GM21390 (cell line): ENCODE data around the gene ABHD12.
"Not testable (repeated sequence)": the region's sequence is repeated elsewhere in the genome, so short reads cannot be mapped to it uniquely, and the experiment has no call there.

Source experiments
- ATAC-seq: cut with Tn5 transposase; IDR thresholded peaks from one replicate; pipeline ENCODE4 v1.9.1; 2021; ENCODE audit not compliant: unreplicated experiment

ABHD12 gene

DNA sequence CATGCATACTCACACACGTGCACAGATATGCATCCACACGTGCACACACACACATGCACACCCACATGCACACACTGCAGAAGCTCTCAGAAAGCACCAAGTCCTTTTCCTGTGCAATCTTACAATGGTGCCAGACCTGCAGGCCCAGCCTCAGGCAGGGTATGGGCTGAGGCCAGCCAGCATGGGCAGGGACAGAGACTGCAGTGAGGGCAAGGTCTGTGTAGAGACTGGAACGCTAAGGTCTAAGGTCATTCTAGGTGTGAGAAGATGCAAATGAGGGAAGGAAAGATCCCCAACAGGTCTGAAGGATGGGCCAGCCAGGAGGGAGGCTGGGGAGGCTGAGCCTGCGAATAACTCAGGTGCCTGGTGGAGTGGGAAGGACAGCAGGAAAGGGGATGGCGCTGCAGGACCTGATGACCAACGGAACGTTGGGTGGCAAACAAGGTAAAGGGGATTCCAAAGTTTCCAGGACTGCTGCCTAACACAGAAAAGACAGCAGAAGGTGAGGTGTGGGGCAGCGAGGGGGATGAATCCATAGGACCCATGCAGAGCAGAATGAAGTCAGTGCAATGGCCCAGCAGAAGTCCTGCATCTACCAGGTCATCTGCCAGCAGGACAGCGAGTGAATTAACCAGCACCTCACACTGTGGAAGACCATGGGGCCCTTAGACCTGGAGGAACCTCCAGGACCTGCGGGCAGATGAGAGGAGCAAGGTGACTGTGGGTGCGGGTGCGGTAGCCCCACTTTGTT, 67.0 kb downstream of the ABHD12 start:
- no peak for ATAC-seq

DNA sequence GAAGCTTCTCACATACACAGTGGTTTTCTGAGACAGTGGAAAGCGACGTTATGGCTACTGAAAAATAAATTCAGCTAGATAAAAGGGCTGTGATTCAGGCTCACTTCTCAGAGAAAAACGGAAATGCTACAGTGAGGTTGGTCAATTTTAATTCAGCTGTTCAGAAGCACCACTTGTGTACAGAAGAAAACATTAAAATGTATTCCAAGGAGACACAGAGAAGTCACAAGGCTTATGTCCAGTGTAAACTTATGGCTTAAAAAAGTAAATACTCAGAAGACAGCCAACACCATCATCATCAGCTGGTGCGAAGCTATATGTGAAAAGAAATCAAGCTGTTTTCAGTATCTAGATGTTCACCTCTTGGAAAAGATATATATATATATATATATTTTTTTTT, 68.6 kb downstream of the ABHD12 start:
- no peak for ATAC-seq

DNA sequence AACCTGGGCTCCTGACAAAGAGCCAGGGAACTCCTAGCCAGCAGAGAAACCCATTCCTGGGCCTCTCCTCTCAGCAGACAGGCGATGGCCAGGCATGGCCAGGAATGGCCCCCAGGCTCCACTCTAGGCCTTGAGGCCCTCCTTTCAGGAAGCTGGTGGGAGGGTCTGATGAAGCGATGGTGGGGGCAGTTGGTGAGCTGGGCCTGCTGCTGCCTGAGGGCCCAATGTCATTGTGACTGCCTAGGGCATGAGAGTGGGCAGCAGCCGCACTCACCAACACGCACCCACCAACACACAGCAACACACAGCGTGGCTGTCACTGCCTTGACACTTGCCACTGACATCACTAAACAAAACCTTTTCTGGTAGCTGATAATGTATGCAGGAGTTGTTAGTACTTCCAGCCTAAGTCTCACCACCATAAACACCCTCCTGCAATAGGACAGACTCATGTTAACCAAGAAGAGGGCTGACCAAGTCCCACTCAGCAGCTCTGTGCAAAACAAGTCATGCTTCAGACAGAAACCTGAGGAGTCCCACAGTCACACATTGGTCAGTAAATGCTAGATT, 69.3 kb downstream of the ABHD12 start:
- ATAC-seq: no peak

- no peak for ATAC-seq
These were observed 70.4 kb downstream of the ABHD12 start for GRCh38 chr20:25320035-25320800.

DNA sequence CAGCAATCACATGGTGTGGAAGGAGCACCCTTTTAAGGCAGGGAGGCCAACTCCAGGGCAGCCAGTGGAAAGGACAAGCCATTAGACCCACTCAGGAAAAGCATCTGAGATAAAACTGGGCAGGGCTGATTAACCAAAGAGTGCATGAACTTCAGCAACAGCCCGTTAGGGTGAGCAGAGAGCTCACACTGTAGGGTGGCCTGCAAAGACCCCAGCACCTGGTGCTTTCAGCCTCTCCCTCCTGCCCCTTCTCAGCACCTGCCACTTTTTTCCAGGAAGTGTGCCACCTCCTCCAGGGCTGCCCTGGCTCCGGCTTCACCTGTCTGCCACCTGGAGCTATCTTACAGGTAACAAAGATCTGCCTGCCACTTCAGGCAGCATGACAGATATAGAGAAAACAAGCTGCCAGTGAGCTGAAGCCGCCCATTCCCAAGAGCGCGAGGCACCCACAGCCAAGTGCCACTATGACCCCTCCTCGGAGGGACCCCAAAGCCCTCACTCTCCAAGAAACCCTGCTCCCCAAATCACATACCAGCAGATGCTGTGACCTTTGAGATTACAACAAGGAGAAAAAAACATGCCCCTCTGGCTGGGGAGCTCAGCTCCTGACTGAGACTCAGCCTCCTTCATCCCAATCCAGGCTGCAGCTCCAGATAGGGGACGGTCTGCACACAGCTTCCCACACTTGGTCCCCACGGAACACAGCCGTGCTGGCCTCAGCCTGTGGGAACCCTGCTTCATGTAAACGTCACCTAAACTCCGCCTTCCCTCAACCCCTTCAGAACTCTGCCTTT, 71.2 kb downstream of the ABHD12 start:
- ATAC-seq: no peak

- peak; percentile 93 for ATAC-seq
These were observed 72.0 kb downstream of the ABHD12 start for GRCh38 chr20:25318471-25319240.

DNA sequence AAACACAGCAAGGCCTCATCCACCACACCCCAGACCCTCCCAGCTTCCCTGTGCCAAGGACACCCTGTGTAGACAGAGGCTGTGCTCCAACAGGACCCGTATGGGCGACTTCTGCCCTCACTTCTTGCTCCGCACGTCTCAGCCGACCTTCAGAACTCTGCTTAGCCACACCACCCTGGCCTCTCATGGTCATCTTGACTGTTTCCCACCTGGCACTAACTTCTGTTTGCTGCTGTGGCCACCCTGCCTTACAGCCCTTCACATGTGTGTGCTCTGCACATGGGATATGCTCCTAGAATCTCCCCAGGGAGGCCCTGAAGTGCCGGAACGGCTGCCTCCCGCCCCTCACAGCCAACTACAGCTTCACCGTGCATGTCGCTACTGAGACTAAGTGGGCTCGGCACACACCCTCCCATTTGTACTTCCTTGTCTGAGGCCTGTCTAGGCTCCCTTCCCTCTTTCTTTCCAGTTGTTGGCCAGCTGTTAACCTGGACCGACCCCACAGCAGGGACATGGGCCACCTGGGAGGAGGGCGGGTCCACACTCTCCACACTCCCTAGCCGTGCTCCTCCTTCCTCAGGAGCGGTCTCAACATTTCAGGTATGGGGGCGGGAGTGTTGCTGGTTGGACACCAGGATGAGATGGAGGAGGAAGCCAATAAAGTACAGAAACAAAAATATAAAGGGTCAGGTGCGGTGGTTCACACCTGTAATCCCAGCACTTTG, 73.1 kb downstream of the ABHD12 start:
- ATAC-seq: no peak

DNA sequence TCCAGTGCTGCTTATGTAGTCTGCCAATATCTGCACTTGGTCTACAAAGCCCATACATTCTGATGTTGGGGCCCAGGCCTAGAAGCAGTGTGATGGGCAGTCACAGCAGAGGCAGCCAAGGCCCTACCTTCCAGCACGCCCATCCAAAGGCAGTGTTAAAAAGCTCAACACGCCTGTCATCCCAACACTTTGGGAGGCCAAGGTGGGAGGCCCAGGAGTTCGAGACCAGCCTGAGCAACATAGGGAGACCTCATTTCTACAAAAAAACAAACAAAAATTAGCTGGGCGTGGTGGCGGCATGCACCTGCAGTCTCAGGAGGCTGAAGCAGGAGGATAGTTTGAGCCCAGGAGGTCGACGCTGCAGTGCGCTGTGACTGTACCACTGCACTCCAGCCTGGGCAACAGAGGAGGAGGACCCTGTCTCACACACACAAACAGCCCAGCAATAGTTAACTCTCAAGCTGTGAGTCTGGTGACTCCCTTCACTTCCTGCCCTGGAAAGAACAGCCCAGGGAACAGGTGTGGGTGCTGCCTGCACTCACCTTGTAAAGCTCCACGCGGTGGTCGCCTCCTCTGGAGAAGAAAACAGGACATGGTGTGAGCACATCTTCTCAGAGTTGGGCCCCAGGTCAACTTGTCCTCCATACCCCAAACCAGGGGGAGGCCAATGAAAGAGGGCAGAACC, 74.0 kb downstream of the ABHD12 start:
- no peak for ATAC-seq

- no peak for ATAC-seq
These were observed 75.0 kb downstream of the ABHD12 start for GRCh38 chr20:25315418-25316210.

GRCh38 chr20:25314497-25315417, 75.9 kb downstream of the ABHD12 start:
- no peak for ATAC-seq

GRCh38 chr20:25313593-25313992, 77.0 kb downstream of the ABHD12 start:
- ATAC-seq: no peak

DNA sequence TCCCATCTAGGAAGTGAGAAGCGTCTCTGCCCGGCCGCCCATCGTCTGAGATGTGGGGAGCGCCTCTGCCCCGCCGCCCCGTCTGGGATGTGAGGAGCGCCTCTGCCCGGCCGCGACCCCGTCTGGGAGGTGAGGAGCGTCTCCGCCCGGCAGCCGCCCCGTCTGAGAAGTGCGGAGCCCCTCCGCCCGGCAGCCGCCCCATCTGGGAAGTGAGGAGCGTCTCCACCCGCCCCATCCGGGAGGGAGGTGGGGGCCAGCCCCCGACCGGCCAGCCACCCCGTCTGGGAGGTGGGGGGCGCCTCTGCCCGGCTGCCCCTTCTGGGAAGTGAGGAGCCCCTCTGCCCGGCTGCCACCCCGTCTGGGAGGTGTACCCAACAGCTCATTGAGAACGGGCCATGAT, 77.9 kb downstream of the ABHD12 start:
- ATAC-seq: not testable (repeated sequence)

DNA sequence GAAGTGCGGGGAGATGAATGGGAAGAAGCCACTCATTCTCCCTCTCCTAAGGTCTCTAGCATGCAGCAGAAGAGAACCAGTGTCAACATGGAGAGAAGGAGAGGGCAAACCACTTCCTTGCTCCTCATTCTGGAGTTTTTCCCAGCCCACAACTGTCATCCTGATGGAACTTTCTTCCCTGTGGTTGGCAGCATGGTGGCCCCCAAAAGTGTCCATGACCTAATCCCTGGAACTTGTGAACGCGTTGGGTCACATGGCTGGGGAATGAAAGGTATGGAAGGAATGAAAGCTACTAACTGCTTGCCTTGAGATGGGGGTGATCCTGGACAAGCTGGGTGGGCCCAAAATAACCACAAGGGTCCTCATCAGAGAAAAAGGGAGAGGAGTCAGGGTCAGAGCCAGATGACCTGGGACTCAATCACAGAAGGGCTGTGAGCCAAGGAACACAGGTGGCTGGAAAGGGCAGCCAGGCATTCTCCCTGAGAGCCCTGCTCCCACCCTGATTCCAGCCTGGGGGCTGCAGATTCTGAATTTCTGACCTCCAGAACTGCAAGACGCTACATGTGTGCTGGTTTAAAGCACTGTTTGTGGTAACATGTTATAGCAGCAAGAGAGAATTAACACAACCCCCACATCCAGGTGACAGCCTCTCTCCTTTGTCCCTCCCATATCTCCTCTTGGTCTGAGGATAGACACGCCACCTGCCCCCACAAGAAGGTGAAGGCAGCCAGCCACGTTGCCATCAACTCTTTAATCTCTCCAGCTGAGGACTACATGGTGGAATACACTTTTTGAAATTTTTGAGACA, 79.5 kb downstream of the ABHD12 start:
- no peak for ATAC-seq

DNA sequence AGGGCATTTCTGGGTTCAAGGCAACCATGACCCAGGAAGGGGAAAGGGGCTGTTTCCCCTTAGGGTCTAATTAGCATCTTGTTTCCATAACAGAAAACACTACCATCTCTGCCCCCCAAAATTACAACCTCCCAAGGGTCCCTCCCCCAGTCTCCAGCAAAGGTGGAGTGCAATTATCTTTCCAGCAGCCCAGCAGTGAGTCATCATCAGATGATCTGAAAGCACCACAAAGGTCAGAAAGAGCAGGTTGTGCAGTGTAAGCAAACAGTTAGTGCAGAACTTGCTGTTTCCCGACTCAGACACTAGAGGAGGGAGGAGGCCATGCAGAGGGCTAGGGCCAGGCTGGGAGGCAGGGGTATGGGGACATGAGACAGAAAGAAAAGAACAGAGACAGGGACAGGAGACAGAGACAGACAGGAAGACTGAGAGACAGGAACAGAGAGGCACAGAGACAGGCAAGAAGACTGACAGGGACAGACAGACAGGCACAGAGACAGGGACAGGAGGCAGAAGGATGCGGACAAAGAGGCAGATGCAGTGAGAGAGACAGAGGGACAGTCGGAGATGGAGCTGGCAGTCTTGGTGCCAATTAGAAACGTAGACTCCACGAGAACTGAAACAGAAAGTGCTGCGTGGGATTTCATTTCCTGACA, 80.2 kb downstream of the ABHD12 start:
- peak; percentile 90 for ATAC-seq

DNA sequence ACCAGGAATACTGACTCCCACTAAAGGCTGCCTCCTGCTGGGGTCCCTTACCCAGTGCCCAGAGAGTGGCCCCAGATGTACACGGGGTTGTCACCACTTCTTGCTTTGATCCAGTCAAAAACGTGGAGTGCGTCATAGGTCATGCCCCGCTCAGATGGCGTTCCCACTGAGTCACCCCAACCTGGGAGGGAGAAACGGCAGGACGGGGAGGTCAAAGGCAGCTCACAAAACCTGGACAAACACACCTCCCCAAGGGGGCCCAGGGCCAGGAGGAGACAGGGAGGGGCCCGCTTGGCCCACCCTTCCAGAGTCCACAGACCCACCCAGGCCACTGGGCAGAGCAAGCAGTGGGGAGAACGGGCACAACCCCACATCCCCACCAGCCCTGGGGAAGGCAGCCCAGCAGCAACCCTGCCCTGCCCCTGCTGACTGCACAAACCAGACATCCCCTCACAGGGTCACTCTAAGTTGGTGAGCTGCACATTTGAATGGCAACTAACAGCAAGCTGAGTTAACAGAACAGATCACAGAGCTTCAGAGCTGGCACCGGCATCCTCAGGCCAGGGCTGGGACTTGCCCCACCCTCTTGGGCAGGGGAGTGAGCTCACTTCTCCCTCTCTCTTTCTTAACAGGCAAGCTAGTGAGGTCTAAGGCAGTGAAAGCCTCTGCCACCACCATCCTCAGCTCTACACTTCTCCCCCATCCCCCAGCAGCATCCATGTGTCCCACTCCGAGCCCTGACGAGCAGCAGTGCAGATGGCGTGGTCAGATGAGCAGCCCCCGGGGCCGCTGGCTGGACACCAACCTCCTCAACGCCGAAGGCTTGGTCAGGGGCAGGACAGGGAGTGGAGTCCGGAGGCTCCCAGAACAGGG, 81.0 kb downstream of the ABHD12 start:
- no peak for ATAC-seq
